ENCODE measurements around the gene TCP11L1.

DNA sequence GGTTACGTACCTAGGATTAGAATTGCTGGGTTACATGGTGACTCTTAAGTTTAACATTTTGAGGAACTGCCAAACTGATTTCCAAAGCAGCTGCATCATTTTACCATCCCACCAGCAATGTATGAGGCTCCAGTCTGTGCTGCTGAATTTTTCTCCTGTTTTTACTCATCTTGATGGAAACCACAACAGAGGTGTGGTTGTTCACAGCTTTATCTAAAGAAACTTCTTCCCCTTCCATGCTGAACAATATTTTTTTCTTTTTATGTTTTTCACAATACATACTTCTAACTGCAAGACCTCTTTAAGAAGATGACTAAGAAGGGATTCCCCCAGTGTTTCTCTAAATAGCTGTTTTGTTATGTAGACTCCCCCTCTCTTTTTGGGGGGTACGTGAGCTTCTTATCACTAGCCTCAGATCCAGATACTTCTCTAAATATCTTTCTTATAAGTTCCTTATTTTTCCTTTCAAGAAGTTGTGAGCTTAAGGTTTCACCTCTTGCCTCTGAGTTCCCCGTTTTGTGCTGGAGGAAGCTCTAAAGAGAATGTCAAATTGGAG is 24.0 kb downstream of the TCP11L1 start:
- TF ChIP-seq, protein P1, sequence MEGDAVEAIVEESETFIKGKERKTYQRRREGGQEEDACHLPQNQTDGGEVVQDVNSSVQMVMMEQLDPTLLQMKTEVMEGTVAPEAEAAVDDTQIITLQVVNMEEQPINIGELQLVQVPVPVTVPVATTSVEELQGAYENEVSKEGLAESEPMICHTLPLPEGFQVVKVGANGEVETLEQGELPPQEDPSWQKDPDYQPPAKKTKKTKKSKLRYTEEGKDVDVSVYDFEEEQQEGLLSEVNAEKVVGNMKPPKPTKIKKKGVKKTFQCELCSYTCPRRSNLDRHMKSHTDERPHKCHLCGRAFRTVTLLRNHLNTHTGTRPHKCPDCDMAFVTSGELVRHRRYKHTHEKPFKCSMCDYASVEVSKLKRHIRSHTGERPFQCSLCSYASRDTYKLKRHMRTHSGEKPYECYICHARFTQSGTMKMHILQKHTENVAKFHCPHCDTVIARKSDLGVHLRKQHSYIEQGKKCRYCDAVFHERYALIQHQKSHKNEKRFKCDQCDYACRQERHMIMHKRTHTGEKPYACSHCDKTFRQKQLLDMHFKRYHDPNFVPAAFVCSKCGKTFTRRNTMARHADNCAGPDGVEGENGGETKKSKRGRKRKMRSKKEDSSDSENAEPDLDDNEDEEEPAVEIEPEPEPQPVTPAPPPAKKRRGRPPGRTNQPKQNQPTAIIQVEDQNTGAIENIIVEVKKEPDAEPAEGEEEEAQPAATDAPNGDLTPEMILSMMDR (IDR thresholded peaks at IDR 0.05): no peak
- no peak for TF ChIP-seq POLR2A (IDR thresholded peaks at IDR 0.05)
